K562 (cell line): ENCODE results near the gene MYO10. TPM values are rescaled to one million over a fixed set of nuclear protein-coding genes. Genes with fewer than 3 reads are reported as not detected.

Source experiments
- CREBBP ChIP-seq: IDR thresholded peaks from one replicate; pipeline ENCODE4 v1.6.1; 2012; ENCODE audit warnings: low read depth, mild to moderate bottlenecking, control low read depth, inconsistent platforms, low read length
- FOSL1 ChIP-seq: fragments of 200-800 bp; sonication (Bioruptor generic); conservative IDR thresholded peaks from 2 replicates; pipeline ENCODE4 v1.6.1; 2016; ENCODE audit warnings: missing genetic modification characterization, missing compliant biosample characterization
- GTF2E2 ChIP-seq: fragments of 200-800 bp; sonication (Bioruptor generic); IDR thresholded peaks from 2 replicates; pipeline ENCODE4 v1.6.1; 2016; ENCODE audit warnings: missing genetic modification characterization, missing compliant biosample characterization
- IRF1 ChIP-seq: sonication (generic); formaldehyde crosslinking; IDR thresholded peaks from 2 replicates; pipeline ENCODE4 v1.8.0; 2022; ENCODE audit warnings: missing genetic modification reagents, mild to moderate bottlenecking, borderline replicate concordance
- TSC22D4 ChIP-seq: fragments of 450-650 bp; IDR thresholded peaks from 2 replicates; pipeline ENCODE4 v1.6.1; 2016; ENCODE audit warnings: missing genetic modification characterization, missing biosample characterization, control low read depth
- ZNF174 ChIP-seq: fragments of 250-450 bp; sonication (Bioruptor Pico); IDR thresholded peaks from 2 replicates; pipeline ENCODE4 v1.4.0; 2020; ENCODE audit warnings: mild to moderate bottlenecking
- polyA plus RNA-seq, 8 experiments: library from polyadenylated mRNA; depleted of rRNA in 4 of 8; stranded (reverse) in 5 of 8; unstranded in 3 of 8; fragments of >200 nt; fragmentation: Nextera tagmentation in 2 of 8; fragmentation: Illumina TruSeq in 1 of 8; extraction: Ambion mirVana in 2 of 8; extraction: Trizol in 1 of 8; gene quantifications; 2 replicates each; pipeline versions ENCODE4 v1.2.1 to v1.2.3, GENCODE V29; 2011 to 2014; ENCODE audit warnings: inconsistent platforms in 1 of 8, missing spikeins in 1 of 8
- total RNA-seq, 7 experiments: library from RNA; depleted of rRNA in 6 of 7; stranded (reverse); fragments of >200 nt in 6 of 7; fragmentation: Illumina TruSeq in 2 of 7; extraction: Trizol in 2 of 7; gene quantifications; 2 replicates each; pipeline versions ENCODE4 v1.2.1 to v1.2.3, GENCODE V29; 2011 to 2021; ENCODE audit warnings: low replicate concordance in 1 of 7
- TF ChIP-seq, protein P1 (sequence below): fragments of 450-650 bp; IDR thresholded peaks from 2 replicates; pipeline ENCODE4 v1.6.1; 2017; ENCODE audit warnings: antibody characterized with exemption, mild to moderate bottlenecking

MYO10 gene
- total and polyA plus RNA-seq, 9 of the 15 experiments (the other 6 are each of a cell fraction or from before 2014, with no cell fraction given) = 0.04 to 0.24 TPM; not detected in 7

DNA sequence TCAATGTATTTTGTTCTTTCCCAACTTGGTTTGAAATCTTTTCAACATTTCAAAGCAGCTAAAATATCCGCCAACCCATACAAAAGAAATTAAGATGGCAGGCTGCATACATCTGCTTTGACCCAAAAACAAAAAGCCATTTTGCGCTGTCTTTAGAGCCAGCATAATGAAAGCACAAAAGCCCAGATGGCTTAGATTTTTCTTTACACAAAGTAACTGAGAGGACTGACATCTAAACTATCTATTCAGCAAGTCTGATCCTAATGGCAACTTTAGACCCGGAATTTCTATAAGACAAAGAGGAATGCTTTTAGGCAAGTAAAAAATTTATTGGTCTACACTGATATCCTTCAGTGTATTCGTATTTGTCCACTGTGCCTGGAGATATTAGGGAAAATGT lies 86.3 kb downstream of the MYO10 start (continued):
- TF ChIP-seq, protein P1, sequence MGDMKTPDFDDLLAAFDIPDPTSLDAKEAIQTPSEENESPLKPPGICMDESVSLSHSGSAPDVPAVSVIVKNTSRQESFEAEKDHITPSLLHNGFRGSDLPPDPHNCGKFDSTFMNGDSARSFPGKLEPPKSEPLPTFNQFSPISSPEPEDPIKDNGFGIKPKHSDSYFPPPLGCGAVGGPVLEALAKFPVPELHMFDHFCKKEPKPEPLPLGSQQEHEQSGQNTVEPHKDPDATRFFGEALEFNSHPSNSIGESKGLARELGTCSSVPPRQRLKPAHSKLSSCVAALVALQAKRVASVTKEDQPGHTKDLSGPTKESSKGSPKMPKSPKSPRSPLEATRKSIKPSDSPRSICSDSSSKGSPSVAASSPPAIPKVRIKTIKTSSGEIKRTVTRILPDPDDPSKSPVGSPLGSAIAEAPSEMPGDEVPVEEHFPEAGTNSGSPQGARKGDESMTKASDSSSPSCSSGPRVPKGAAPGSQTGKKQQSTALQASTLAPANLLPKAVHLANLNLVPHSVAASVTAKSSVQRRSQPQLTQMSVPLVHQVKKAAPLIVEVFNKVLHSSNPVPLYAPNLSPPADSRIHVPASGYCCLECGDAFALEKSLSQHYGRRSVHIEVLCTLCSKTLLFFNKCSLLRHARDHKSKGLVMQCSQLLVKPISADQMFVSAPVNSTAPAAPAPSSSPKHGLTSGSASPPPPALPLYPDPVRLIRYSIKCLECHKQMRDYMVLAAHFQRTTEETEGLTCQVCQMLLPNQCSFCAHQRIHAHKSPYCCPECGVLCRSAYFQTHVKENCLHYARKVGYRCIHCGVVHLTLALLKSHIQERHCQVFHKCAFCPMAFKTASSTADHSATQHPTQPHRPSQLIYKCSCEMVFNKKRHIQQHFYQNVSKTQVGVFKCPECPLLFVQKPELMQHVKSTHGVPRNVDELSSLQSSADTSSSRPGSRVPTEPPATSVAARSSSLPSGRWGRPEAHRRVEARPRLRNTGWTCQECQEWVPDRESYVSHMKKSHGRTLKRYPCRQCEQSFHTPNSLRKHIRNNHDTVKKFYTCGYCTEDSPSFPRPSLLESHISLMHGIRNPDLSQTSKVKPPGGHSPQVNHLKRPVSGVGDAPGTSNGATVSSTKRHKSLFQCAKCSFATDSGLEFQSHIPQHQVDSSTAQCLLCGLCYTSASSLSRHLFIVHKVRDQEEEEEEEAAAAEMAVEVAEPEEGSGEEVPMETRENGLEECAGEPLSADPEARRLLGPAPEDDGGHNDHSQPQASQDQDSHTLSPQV = no peak
- TF ChIP-seq GTF2E2 (tag) = no peak
- no peak for TF ChIP-seq IRF1 (CRISPR knock-in tag)
- TF ChIP-seq ZNF174 (CRISPR knock-in tag) = no peak
- no peak for TF ChIP-seq CREBBP
- no peak for TF ChIP-seq TSC22D4 (tag)
- no peak for TF ChIP-seq FOSL1
